Thoracic aorta (tissue), 2 donors: Measurements from ENCODE around the gene TSHZ2. TPM values are rescaled to one million over a fixed set of nuclear protein-coding genes. Genes with fewer than 3 reads are reported as not detected.

Experiments used
- ATAC-seq: fragments of 150-250 bp; one replicate; pipeline ENCODE4 v1.8.0; 2017; ENCODE audit warnings: low read depth; ENCODE audit not compliant: insufficient number of reproducible peaks, low FRiP score
- DNase-seq: peaks from one replicate; pipeline ENCODE4 v3.0.0-alpha.2; 2020; ENCODE audit warnings: low spot score
- H3K27ac ChIP-seq, 2 donors: fragments of 200-600 bp; sonication (generic); 1 replicate in 1 of 2; 2 replicates in 1 of 2; pipeline ENCODE4 v1.5.1; 2016; ENCODE audit warnings: mild to moderate bottlenecking in 2 of 2, moderate library complexity in 2 of 2
- H3K27me3 ChIP-seq: fragments of 200-600 bp; sonication (generic); replicated peaks from 2 replicates; pipeline ENCODE4 v1.6.0; 2016; ENCODE audit warnings: mild to moderate bottlenecking; ENCODE audit not compliant: insufficient read depth
- H3K36me3 ChIP-seq: fragments of 200-600 bp; sonication (generic); one replicate; pipeline ENCODE4 v1.5.1; 2016
- H3K4me1 ChIP-seq, 2 donors: fragments of 200-600 bp; sonication (generic); 1 replicate in 1 of 2; 2 replicates in 1 of 2; pipeline versions ENCODE4 v1.5.1 to v1.6.0; 2016; ENCODE audit warnings: low read depth in 2 of 2, mild to moderate bottlenecking in 1 of 2; ENCODE audit not compliant: control insufficient read depth in 1 of 2
- H3K4me3 ChIP-seq: fragments of 200-600 bp; sonication (generic); 2 replicates; pipeline ENCODE4 v1.5.1; 2016; ENCODE audit warnings: mild to moderate bottlenecking
- H3K9me3 ChIP-seq: fragments of 200-600 bp; sonication (generic); 2 replicates; pipeline ENCODE4 v1.5.1; 2016
- total RNA-seq, 2 donors: library from RNA; depleted of rRNA; stranded (reverse); fragments of >200 nt; gene quantifications; one replicate each; pipeline versions ENCODE4 v1.1.0 to v1.2.3, GENCODE V29; 2016
- TF ChIP-seq, protein P1 (sequence below): fragments of 200-600 bp; sonication (generic); IDR thresholded peaks from one replicate; pipeline ENCODE4 v1.5.1; 2019; ENCODE audit warnings: antibody characterized with exemption

TSHZ2 gene
- total RNA-seq, 2 donors from 2014 or later: 8.4 to 32.6 TPM

DNA sequence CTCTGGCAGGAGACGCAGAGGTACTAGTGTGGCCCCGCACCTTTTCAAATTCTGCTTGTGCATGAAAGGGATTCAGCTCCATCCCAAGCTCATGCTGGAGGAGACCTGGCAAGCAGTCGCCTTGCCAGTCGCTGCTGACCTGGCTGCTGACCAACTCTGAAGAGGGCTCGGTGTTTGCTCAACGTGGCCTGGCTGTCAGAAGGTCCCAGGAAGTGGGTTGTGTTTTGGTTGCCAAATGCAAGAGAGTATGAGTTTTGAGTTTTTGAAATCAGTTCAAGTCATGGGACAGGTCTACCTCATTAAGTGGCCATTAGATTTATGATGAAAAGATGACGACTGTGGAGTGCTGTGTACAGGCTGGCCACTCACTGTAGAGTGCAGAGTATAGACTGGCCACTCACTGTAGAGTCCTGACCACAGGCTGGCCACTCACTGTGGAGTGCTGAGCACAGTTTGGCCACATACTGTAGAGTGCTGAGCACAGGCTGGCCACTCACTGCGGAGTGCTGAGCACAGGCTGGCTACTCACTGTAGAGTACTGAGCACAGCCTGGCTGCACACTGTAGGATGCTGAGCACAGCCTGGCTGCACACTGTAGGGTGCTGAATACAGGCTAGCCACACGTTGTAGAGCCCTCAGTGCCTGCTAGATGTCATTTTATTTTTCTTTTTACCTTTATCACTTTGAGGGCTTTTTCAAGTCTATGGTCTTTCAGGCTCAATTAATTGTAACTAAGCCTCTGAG, 427.6 kb downstream of the TSHZ2 start:
- no peak for ATAC-seq
- H3K4me3 ChIP-seq: no peak overlapping the region
- H3K4me1 ChIP-seq: no peaks in the 10 kb centered on the region
- no peak for DNase-seq
- H3K27ac ChIP-seq: no peak overlapping the region
- H3K36me3 ChIP-seq: no peaks in the 10 kb centered on the region
- TF ChIP-seq, protein P1, sequence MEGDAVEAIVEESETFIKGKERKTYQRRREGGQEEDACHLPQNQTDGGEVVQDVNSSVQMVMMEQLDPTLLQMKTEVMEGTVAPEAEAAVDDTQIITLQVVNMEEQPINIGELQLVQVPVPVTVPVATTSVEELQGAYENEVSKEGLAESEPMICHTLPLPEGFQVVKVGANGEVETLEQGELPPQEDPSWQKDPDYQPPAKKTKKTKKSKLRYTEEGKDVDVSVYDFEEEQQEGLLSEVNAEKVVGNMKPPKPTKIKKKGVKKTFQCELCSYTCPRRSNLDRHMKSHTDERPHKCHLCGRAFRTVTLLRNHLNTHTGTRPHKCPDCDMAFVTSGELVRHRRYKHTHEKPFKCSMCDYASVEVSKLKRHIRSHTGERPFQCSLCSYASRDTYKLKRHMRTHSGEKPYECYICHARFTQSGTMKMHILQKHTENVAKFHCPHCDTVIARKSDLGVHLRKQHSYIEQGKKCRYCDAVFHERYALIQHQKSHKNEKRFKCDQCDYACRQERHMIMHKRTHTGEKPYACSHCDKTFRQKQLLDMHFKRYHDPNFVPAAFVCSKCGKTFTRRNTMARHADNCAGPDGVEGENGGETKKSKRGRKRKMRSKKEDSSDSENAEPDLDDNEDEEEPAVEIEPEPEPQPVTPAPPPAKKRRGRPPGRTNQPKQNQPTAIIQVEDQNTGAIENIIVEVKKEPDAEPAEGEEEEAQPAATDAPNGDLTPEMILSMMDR: no peak
- H3K27me3 ChIP-seq: no peaks in the 10 kb centered on the region
- no peaks in the 10 kb centered on the region for H3K9me3 ChIP-seq

DNA sequence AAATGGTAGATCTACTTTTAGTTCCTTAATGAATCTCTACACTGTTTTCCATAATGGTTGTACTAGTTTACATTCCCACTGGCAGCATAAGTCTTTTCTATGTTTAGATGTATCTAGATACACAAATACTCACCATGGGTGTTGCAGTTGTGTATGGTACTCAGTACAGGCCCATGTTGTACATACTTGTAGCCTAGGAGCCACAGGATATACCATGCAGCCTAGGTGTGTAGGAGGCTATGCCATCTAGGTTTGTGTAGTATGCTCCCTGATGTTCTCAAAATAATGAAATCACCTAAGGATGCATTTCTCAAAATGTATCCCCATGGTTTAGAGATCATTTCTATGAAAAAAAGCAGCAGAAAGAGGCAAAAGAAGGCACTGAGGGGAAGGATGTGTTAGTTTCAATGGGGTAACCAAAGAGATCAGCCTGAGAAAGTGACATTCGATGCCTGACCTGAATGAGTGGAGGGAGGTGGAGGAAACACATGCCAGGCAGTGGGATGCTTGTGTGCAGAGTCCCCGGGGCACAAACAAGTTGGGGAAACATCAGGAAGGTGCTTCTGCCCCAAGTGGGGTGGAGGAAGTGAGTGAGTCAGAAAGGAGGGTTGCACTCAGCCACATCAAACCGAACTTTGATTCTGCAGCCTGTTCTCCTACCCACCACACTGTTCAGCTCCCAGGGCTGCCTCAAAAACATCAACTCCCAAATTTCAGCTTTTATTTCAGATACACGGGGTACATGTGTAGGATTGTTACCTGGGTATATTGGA, 430.3 kb downstream of the TSHZ2 start:
- ATAC-seq (no peak), DNase-seq (no peak)
- no peak overlapping the region for H3K4me3 ChIP-seq
- TF ChIP-seq, protein P1: no peak
- no peaks in the 10 kb centered on the region for H3K4me1 ChIP-seq
- H3K36me3 ChIP-seq: no peaks in the 10 kb centered on the region
- H3K27ac ChIP-seq: no peak overlapping the region
- H3K9me3 ChIP-seq: no peaks in the 10 kb centered on the region
- H3K27me3 ChIP-seq: no peaks in the 10 kb centered on the region

DNA sequence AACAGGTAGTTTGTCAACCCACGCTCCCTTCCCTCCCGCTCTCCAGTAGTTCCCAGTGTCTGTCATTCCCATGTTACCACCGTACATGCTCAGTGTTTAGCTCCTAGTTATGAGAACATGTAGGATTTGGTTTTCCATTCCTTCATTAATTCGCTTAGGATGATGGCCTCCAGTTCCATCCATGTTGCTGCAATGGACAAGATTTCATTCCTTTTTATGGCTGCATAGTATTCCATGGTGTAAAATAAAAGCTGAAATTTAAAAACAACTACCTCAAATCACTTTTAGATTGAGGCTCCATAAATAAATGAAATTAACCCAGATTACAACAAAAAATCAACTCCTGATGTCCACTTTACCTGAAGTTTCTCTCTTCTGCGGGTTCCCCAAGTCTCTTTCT, 430.9 kb downstream of the TSHZ2 start:
- no peaks in the 10 kb centered on the region for H3K9me3 ChIP-seq
- no peak overlapping the region for H3K27ac ChIP-seq
- DNase-seq: no peak
- no peaks in the 10 kb centered on the region for H3K4me1 ChIP-seq
- no peaks in the 10 kb centered on the region for H3K27me3 ChIP-seq
- no peak for ATAC-seq
- H3K4me3 ChIP-seq: no peak overlapping the region
- TF ChIP-seq, protein P1: no peak
- no peaks in the 10 kb centered on the region for H3K36me3 ChIP-seq

DNA sequence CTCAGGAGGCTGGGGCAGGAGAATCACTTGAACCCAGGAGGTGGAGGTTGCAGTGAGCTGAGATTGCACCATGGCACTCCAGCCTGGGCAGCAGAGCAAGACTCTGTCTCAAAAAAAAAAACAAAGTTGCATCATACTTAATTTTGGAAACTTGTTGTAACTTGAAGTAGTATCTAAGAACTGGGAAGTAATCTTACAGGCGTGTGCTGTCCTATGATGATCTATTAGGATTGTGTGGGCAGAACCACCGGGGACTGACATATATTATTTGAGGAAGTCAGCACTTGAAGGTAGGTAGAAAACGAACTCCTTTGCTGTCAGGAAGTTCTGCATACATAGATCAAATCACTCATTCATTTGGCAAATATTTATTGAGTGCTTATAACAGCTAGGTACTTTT, 433.0 kb downstream of the TSHZ2 start:
- DNase-seq: no peak

DNA sequence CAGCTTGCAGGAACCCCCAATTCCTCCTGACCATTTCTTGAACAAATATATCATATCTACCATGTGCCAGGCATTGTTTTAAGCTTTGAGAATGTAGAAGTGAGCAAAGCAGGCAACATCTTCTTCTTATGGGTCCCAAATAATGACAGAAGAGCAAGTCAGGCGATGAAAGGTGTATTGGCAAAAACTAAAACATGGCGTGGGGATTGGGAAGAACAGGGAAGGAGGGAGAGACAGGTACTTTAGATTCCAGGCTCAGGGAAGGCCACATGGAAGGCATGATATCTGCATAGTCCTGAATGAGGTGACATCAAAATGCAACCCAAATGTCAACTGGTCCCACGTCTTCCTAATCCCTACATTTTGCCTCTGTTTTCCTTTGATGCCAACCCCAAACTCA, 434.4 kb downstream of the TSHZ2 start:
- DNase-seq (no peak), ATAC-seq (no peak)
- Histone ChIP-seq H3K4me1 (no peaks in the 10 kb centered on the region), H3K27me3 (no peaks in the 10 kb centered on the region), H3K27ac (no peak overlapping the region), H3K9me3 (no peaks in the 10 kb centered on the region), H3K36me3 (no peaks in the 10 kb centered on the region), H3K4me3 (no peak overlapping the region)
- TF ChIP-seq, protein P1: no peak

More for the DNA sequence above, 433.0 kb downstream of the TSHZ2 start:
- Histone ChIP-seq H3K36me3 (no peaks in the 10 kb centered on the region), H3K4me1 (no peaks in the 10 kb centered on the region), H3K9me3 (no peaks in the 10 kb centered on the region), H3K27me3 (no peaks in the 10 kb centered on the region), H3K4me3 (no peak overlapping the region), H3K27ac (no peak overlapping the region)
- ATAC-seq: no peak
- TF ChIP-seq, protein P1: no peak
